GM12892 (cell line): Measurements from ENCODE around the gene SEC23A. TPM values are rescaled to one million over a fixed set of nuclear protein-coding genes. Genes with fewer than 3 reads are reported as not detected.
"Not testable (repeated sequence)": the region's sequence is repeated elsewhere in the genome, so short reads cannot be mapped to it uniquely, and the experiment has no call there.

Source experiments
- DNase-seq: peaks from one replicate; pipeline ENCODE4 v3.0.0; 2011; ENCODE audit not compliant: insufficient read length
- FAIRE-seq: peaks from 2 replicates; lab custom pipeline; 2011; peaks lifted over from hg19 to GRCh38; lab: Jason Lieb, UNC
- POLR2A ChIP-seq: IDR thresholded peaks from 2 replicates; pipeline ENCODE4 v1.6.1; 2011; ENCODE audit warnings: low read depth, low read length, control low read depth
- POLR2AphosphoS5 ChIP-seq: IDR thresholded peaks from 2 replicates; pipeline ENCODE4 v1.6.1; 2011; ENCODE audit warnings: low read depth, low read length, control low read depth
- TAF1 ChIP-seq: IDR thresholded peaks from 2 replicates; pipeline ENCODE4 v1.6.1; 2011; ENCODE audit warnings: low read depth, mild to moderate bottlenecking, control low read depth, low read length, borderline replicate concordance
- polyA plus RNA-seq: library from polyadenylated mRNA; unstranded; fragments of >200 nt; gene quantifications from one replicate; pipeline ENCODE4 v1.2.1, GENCODE V29; 2012; ENCODE audit warnings: missing spikeins, inconsistent platforms; ENCODE audit not compliant: missing spikeins

The SEC23A gene
- 38.5 TPM for polyA plus RNA-seq

GRCh38 chr14:39102969-39103957 lies at the start of gene SEC23A:
SEC23A (minus strand) TSS chr14:39103235; CDS start chr14:39096118, 7,117 bp downstream.
- FAIRE-seq = peak; percentile 83
- TF ChIP-seq TAF1 (peak; percentile 64; the same call in 1 of the 2 replicates), POLR2AphosphoS5 (peak; percentile 77), POLR2A (peak; percentile 80; the same call in 1 of the 2 replicates)
- peak; percentile 79 for DNase-seq

- TF ChIP-seq TAF1 (no peak), POLR2A (no peak), POLR2AphosphoS5 (no peak)
- DNase-seq = no peak
- no peak for FAIRE-seq
Observed at GRCh38 chr14:39145266-39145966, 42.4 kb upstream of the SEC23A start.

- not testable (repeated sequence) for FAIRE-seq, DNase-seq
Observed at GRCh38 chr14:39143226-39143625, 40.2 kb upstream of the SEC23A start.

GRCh38 chr14:39141623-39142022 lies 38.6 kb upstream of the SEC23A start:
- not testable (repeated sequence) for FAIRE-seq

GRCh38 chr14:39140170-39140569 lies 37.1 kb upstream of the SEC23A start:
- no peak for DNase-seq
- TF ChIP-seq POLR2A = no peak
- no peak for TF ChIP-seq TAF1
- TF ChIP-seq POLR2AphosphoS5 = no peak
- no peak for FAIRE-seq

More at GRCh38 chr14:39141623-39142022, 38.6 kb upstream of the SEC23A start:
- DNase-seq = not testable (repeated sequence)

GRCh38 chr14:39138440-39138839 lies 35.4 kb upstream of the SEC23A start:
- TF ChIP-seq POLR2A (no peak), POLR2AphosphoS5 (no peak), TAF1 (no peak)
- FAIRE-seq (no peak), DNase-seq (no peak)

- not testable (repeated sequence) for FAIRE-seq, DNase-seq
Observed at GRCh38 chr14:39137835-39138234, 34.8 kb upstream of the SEC23A start.

GRCh38 chr14:39122330-39123138 lies 19.5 kb upstream of the SEC23A start:
- TF ChIP-seq TAF1 (no peak), POLR2A (no peak), POLR2AphosphoS5 (no peak)
- FAIRE-seq (no peak), DNase-seq (no peak)

- FAIRE-seq = peak; percentile 99
- TF ChIP-seq POLR2A (peak; percentile 79), POLR2AphosphoS5 (peak; percentile 82), TAF1 (peak; percentile 54; the same call in 1 of the 2 replicates)
- peak; percentile 70 for DNase-seq
Observed at GRCh38 chr14:39114073-39114838, 11.2 kb upstream of the SEC23A start, which contains the start of gene GEMIN2. GEMIN2 (plus strand) TSS chr14:39114323; CDS start chr14:39114339, 16 bp downstream.

- no peak for TF ChIP-seq POLR2A
- no peak for TF ChIP-seq POLR2AphosphoS5
- no peak for TF ChIP-seq TAF1
- DNase-seq = no peak
- no peak for FAIRE-seq
Observed at GRCh38 chr14:39113685-39114072, 10.6 kb upstream of the SEC23A start.
